Parathyroid adenoma (tissue), 2 donors: ENCODE measurements around the gene KIF5B.

ENCODE experiments used
- H2AFZ ChIP-seq: fragments of 300-600 bp; sonication (generic); one replicate; pipeline ENCODE4 v1.7.0; 2017; ENCODE audit warnings: antibody characterized with exemption, mild to moderate bottlenecking
- H3K27ac ChIP-seq: fragments of 300-600 bp; sonication (generic); one replicate; pipeline ENCODE4 v1.7.0; 2017
- H3K27me3 ChIP-seq: fragments of 300-600 bp; sonication (generic); one replicate; pipeline ENCODE4 v1.7.0; 2017; ENCODE audit warnings: low read length; ENCODE audit not compliant: control insufficient read depth, insufficient read depth
- H3K36me3 ChIP-seq: fragments of 300-600 bp; sonication (generic); one replicate; pipeline ENCODE4 v1.7.0; 2017; ENCODE audit warnings: low read length; ENCODE audit not compliant: control insufficient read depth, insufficient read depth
- H3K4me1 ChIP-seq: fragments of 300-600 bp; sonication (generic); one replicate; pipeline ENCODE4 v1.7.0; 2017; ENCODE audit warnings: control low read depth
- H3K4me2 ChIP-seq: fragments of 300-600 bp; sonication (generic); one replicate; pipeline ENCODE4 v1.7.0; 2017; ENCODE audit warnings: low read length
- H3K4me3 ChIP-seq: fragments of 300-600 bp; sonication (generic); one replicate; pipeline ENCODE4 v1.7.0; 2017; ENCODE audit warnings: low read depth, low read length
- H3K79me2 ChIP-seq: fragments of 300-600 bp; sonication (generic); one replicate; pipeline ENCODE4 v1.7.0; 2017; ENCODE audit warnings: control low read depth
- H3K9ac ChIP-seq: fragments of 300-600 bp; sonication (generic); one replicate; pipeline ENCODE4 v1.7.0; 2017; ENCODE audit warnings: mild to moderate bottlenecking
- H3K9me3 ChIP-seq: fragments of 300-600 bp; sonication (generic); one replicate; pipeline ENCODE4 v1.7.0; 2017; ENCODE audit warnings: low read length; ENCODE audit not compliant: control insufficient read depth
- CTCF ChIP-seq: fragments of 300-600 bp; sonication (generic); IDR thresholded peaks from one replicate; pipeline ENCODE4 v1.7.0; 2017; ENCODE audit warnings: antibody characterized with exemption, mild to moderate bottlenecking
- donor health status: primary hyperparathyroidism.

The KIF5B gene

DNA sequence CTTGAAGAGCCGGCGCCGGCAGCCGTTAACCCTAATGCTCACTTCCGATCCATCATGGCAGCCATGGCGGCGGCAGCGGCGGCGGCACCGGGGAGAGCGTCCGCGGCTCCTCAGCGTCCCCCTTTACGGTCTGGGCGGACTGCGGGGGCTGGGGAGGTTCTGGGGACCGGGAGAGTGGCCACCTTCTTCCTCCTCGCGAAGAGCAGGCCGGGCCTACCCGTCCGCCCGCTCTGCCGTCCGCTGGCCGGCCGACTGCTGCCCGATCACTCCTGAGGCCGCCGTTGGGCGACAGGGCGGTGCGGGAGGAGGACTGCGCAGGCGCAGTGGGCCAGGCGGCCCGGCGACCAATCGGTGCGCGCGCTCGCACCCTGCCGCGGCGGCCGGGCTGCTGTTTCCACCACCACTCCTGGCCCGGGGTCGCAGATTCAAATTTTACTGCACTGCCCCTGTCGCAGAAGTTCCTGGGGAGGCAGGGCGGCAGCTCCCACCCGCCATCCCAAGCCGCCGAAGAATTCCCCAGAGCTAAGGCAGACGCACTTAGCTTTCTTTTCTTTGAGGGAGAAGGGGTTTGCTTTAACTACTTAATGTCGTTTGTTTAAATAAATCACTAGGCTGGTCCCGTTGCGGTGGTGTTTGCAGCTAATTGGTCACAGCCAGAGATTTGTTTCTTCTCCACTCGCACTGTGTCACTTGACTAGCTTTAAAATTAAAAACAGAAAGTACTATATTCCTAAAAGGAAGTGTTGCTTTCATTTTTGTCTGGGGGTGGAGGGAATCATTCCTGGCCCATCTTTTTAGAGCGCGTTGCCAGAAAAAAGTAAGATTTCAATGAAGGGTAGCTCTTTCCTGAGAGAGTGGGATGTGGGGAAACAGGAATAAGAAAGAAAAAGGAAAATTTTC is at the start of gene KIF5B:
Gene KIF5B (minus strand): TSS at position 290 of the 900 bp plus-strand sequence. CDS start 452 bp downstream, outside the sequence.
- Histone ChIP-seq H3K4me1 (peaks cover 13% of the 10 kb centered on the region), H3K4me3 (peak within 1 kb of the TSS; percentile 90), H3K4me2 (peak within 1 kb of the TSS; percentile 92), H3K79me2 (peaks cover 35% of the 10 kb centered on the region), H3K27me3 (no peaks in the 10 kb centered on the region), H3K9ac (peak within 1 kb of the TSS; percentile 95), H3K36me3 (no peaks in the 10 kb centered on the region), H2AFZ (peak within 1 kb of the TSS; percentile 99), H3K9me3 (no peaks in the 10 kb centered on the region), H3K27ac (peak within 1 kb of the TSS; percentile 99)
- TF ChIP-seq CTCF = peak; percentile 11

DNA sequence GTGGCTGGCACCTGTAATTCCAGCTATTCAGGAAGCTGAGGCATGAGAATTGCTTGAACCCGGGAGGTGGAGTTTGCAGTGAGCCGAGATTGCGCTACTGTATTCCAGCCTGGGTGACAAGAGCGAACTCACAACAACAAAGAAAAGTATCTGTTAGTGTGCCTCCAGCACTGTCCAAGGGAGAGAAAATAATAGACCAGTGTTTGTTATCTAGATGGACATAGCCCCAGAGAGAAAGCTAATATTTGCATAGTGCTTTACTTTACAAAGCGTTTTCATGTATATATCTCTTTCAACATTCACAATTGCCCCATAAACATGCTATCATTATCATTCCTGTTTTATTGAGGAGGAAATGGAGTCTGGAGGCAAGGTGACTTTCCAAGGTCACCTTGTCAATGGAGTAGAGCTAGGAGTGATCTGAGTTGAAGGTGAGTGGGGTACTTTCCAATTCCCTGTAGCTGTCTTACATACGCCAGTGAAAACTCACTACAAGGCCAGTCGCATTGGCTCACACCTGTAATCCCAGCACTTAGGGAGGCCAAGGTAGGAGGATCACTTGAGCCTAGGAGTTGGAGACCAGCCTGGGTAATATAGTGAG is 49.7 kb upstream of the KIF5B start:
- no peak for TF ChIP-seq CTCF
- H3K4me3 ChIP-seq = no peak overlapping the region
- H3K27ac ChIP-seq = no peak overlapping the region
- H3K4me2 ChIP-seq = no peak overlapping the region
- H3K27me3 ChIP-seq = no peaks in the 10 kb centered on the region
- H3K36me3 ChIP-seq = no peaks in the 10 kb centered on the region
- no peak overlapping the region for H2AFZ ChIP-seq
- no peak overlapping the region for H3K9ac ChIP-seq
- no peaks in the 10 kb centered on the region for H3K9me3 ChIP-seq
- no peaks in the 10 kb centered on the region for H3K79me2 ChIP-seq
- H3K4me1 ChIP-seq = no peaks in the 10 kb centered on the region

- no peaks in the 10 kb centered on the region for H3K9me3 ChIP-seq
- H3K27ac ChIP-seq = no peak overlapping the region
- H3K36me3 ChIP-seq = no peaks in the 10 kb centered on the region
- no peak overlapping the region for H3K9ac ChIP-seq
- H3K4me1 ChIP-seq = no peaks in the 10 kb centered on the region
- H3K4me3 ChIP-seq = no peak overlapping the region
- no peak overlapping the region for H2AFZ ChIP-seq
- no peak overlapping the region for H3K4me2 ChIP-seq
- no peaks in the 10 kb centered on the region for H3K27me3 ChIP-seq
- H3K79me2 ChIP-seq = no peaks in the 10 kb centered on the region
- no peak for TF ChIP-seq CTCF
Observed at GRCh38 chr10:32104622-32105509, 48.6 kb upstream of the KIF5B start.

DNA sequence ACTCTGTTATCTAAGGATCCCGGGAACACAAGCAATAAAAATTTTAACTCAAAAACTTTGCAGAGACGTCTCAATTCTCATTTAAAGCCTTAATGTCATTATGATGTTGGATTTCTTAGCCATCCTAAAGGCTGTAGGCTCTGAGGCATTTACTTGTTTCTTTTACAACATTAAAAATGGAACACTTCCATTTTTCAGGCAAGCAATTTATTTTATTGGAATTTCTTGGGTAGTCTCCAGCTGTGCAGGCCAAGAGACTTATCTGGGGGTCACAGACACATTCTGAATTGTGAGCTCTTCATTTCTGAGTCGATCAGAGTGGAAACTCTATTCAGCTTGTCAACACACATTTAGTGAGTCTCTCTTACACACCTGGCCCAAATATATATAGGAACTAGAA is 48.0 kb upstream of the KIF5B start:
- no peak overlapping the region for H3K4me3 ChIP-seq
- H3K9me3 ChIP-seq = no peaks in the 10 kb centered on the region
- H3K9ac ChIP-seq = no peak overlapping the region
- no peak overlapping the region for H3K4me2 ChIP-seq
- no peaks in the 10 kb centered on the region for H3K36me3 ChIP-seq
- no peak overlapping the region for H2AFZ ChIP-seq
- H3K27me3 ChIP-seq = no peaks in the 10 kb centered on the region
- H3K27ac ChIP-seq = no peak overlapping the region
- no peaks in the 10 kb centered on the region for H3K4me1 ChIP-seq
- no peaks in the 10 kb centered on the region for H3K79me2 ChIP-seq
- TF ChIP-seq CTCF = no peak
